ENCODE results near the gene EPPIN. TPM values are rescaled to one million over a fixed set of nuclear protein-coding genes. Genes with fewer than 3 reads are reported as not detected.

Gene EPPIN
- total RNA-seq, 1 experiment from 2014 or later: not detected

- no peak for ATAC-seq
Observed at GRCh38 chr20:45538209-45538799, 8.9 kb downstream of the EPPIN start.

GRCh38 chr20:45527294-45527693 is 19.9 kb downstream of the EPPIN start:
- no peaks in the 10 kb centered on the region for H3K4me1 ChIP-seq (ENCODE audit: control insufficient read depth, insufficient read depth, low read length)
- intact Hi-C loops (cut with micrococcal nuclease; ENCODE audit: unreplicated experiment) (no loop called here), in situ Hi-C loops (cut with HindIII; ENCODE audit: low pct_unique_long_range_greater_than_20kb, low sequenced_read_pairs) (no loop called here)
- no peak overlapping the region for H3K4me3 ChIP-seq (ENCODE audit: low read depth in 2 of 2, low read length in 2 of 2)
- no TSS peak for BruUV-seq (replicated peaks)
- no peaks in the 10 kb centered on the region for H3K9me3 ChIP-seq (ENCODE audit: control insufficient read depth, insufficient read depth, low read depth, low read length)
- H3K36me3 ChIP-seq (ENCODE audit: control insufficient read depth, insufficient read depth, low read length): no peaks in the 10 kb centered on the region
- ATAC-seq: no peak
- H3K27me3 ChIP-seq (ENCODE audit: control insufficient read depth, insufficient read depth, low read length): peaks cover 18% of the 10 kb centered on the region
- TF ChIP-seq SIN3A (IDR thresholded peaks at IDR 0.05; ENCODE audit: borderline replicate concordance, insufficient read depth, low read depth, low read length) (no peak), CTCF (IDR thresholded peaks at IDR 0.05) (no peak), POLR2AphosphoS5 (IDR thresholded peaks at IDR 0.05; ENCODE audit: low read depth, low read length) (no peak), REST (IDR thresholded peaks at IDR 0.05; ENCODE audit: insufficient read depth in 1 of 2, low read depth in 2 of 2, low read length in 1 of 2) (no peak), TCF7L2 (IDR thresholded peaks at IDR 0.05; ENCODE audit: low read depth, low read length) (no peak)
- CTCF ChIA-PET: no interaction called here
- POLR2A ChIA-PET: no interaction called here
- no peak overlapping the region for H3K27ac ChIP-seq (ENCODE audit: low read length)
- no peak for DNase-seq (ENCODE audit: low read depth, low spot score)

More at GRCh38 chr20:45538209-45538799, 8.9 kb downstream of the EPPIN start:
- H3K4me3 ChIP-seq (ENCODE audit: low read depth in 2 of 2, low read length in 2 of 2): no peak overlapping the region
- no peak overlapping the region for H3K27ac ChIP-seq (ENCODE audit: low read length)
- no peak for DNase-seq (ENCODE audit: low read depth, low spot score)
- no peaks in the 10 kb centered on the region for H3K36me3 ChIP-seq (ENCODE audit: control insufficient read depth, insufficient read depth, low read length)
- no peaks in the 10 kb centered on the region for H3K4me1 ChIP-seq (ENCODE audit: control insufficient read depth, insufficient read depth, low read length)
- POLR2A ChIA-PET: no interaction called here
- no peaks in the 10 kb centered on the region for H3K9me3 ChIP-seq (ENCODE audit: control insufficient read depth, insufficient read depth, low read depth, low read length)
- TF ChIP-seq CTCF (IDR thresholded peaks at IDR 0.05) (0 out of 2 replicates have a peak, but pooled peaks have one; percentile 11), POLR2AphosphoS5 (IDR thresholded peaks at IDR 0.05; ENCODE audit: low read depth, low read length) (no peak), SIN3A (IDR thresholded peaks at IDR 0.05; ENCODE audit: borderline replicate concordance, insufficient read depth, low read depth, low read length) (no peak), REST (IDR thresholded peaks at IDR 0.05; ENCODE audit: insufficient read depth in 1 of 2, low read depth in 2 of 2, low read length in 1 of 2) (no peak), TCF7L2 (IDR thresholded peaks at IDR 0.05; ENCODE audit: low read depth, low read length) (no peak)
- intact Hi-C loops (cut with micrococcal nuclease; ENCODE audit: unreplicated experiment): no loop called here
- in situ Hi-C loops (cut with HindIII; ENCODE audit: low pct_unique_long_range_greater_than_20kb, low sequenced_read_pairs): no loop called here
- CTCF ChIA-PET: no interaction called here
- no TSS peak for BruUV-seq (replicated peaks)
- H3K27me3 ChIP-seq (ENCODE audit: control insufficient read depth, insufficient read depth, low read length): peaks cover 9% of the 10 kb centered on the region; the same call in 1 of the 2 replicates

Data from Panc1 (cell line).